ENCODE data around the gene ERMARD. TPM values are rescaled to one million over a fixed set of nuclear protein-coding genes. Genes with fewer than 3 reads are reported as not detected.
A peak's percentile ranks its signal among the peaks of the same experiment; 100 is the strongest.

The ERMARD gene
- total RNA-seq, 4 donors from 2014 or later, result 12.0 to 30.5 (median 25.2) TPM

- WGBS, 2 donors, result 77% methylated on average over 5 of the region's 5 CpGs
- intact Hi-C loops (cut with DNase I; ENCODE audit: low total_unique reads), result no loop called here
- TF ChIP-seq POLR2A (IDR thresholded peaks at IDR 0.05), result no peak
- no peak for TF ChIP-seq CTCF (IDR thresholded peaks at IDR 0.05)
- DNase-seq (ENCODE audit: low spot score in 2 of 2), result peak in 1 of 2 donors; percentile 50
- H3K4me3 ChIP-seq (ENCODE audit: low read depth, poor library complexity, severe bottlenecking), result no peak overlapping the region
Observed at GRCh38 chr6:169786349-169786748, 34.9 kb downstream of the ERMARD start.

- intact Hi-C loops (cut with DNase I; ENCODE audit: low total_unique reads), result no loop called here
- peak in 1 of 2 donors; percentile 63 for DNase-seq (ENCODE audit: low spot score in 2 of 2)
- WGBS, 2 donors, result 78 to 84% methylated on average over 7 of the region's 7 CpGs
- TF ChIP-seq CTCF (IDR thresholded peaks at IDR 0.05) (no peak), POLR2A (IDR thresholded peaks at IDR 0.05) (no peak)
- H3K4me3 ChIP-seq (ENCODE audit: low read depth, poor library complexity, severe bottlenecking), result no peak overlapping the region
Observed at GRCh38 chr6:169787797-169788196, 36.4 kb downstream of the ERMARD start.

- WGBS, 2 donors, result 62 to 66% methylated on average over 4 of the region's 4 CpGs
- DNase-seq (ENCODE audit: low spot score in 2 of 2), result no peak
- TF ChIP-seq CTCF (IDR thresholded peaks at IDR 0.05) (no peak), POLR2A (IDR thresholded peaks at IDR 0.05) (no peak)
- intact Hi-C loops (cut with DNase I; ENCODE audit: low total_unique reads), result no loop called here
- H3K4me3 ChIP-seq (ENCODE audit: low read depth, poor library complexity, severe bottlenecking), result no peak overlapping the region
Observed at GRCh38 chr6:169788809-169789145, 37.4 kb downstream of the ERMARD start.

- WGBS, 2 donors, result 65 to 66% methylated on average over 24 of the region's 24 CpGs
- peak in 1 of 2 donors; percentile 66 for DNase-seq (ENCODE audit: low spot score in 2 of 2)
- TF ChIP-seq POLR2A (IDR thresholded peaks at IDR 0.05) (no peak), CTCF (IDR thresholded peaks at IDR 0.05) (no peak)
- intact Hi-C loops (cut with DNase I; ENCODE audit: low total_unique reads), result no loop called here
- no peak overlapping the region for H3K4me3 ChIP-seq (ENCODE audit: low read depth, poor library complexity, severe bottlenecking)
Observed at GRCh38 chr6:169789146-169789943, 37.9 kb downstream of the ERMARD start.

GRCh38 chr6:169789944-169790927 lies 38.8 kb downstream of the ERMARD start:
- intact Hi-C loops (cut with DNase I; ENCODE audit: low total_unique reads), result no loop called here
- WGBS, 2 donors, result 0 to 1% methylated on average over 41 to 58 of the region's 61 CpGs
- TF ChIP-seq CTCF (IDR thresholded peaks at IDR 0.05), result peak in 1 of 3 donors; percentile 81
- no peak for TF ChIP-seq POLR2A (IDR thresholded peaks at IDR 0.05)
- peak overlapping the region; percentile 24 for H3K4me3 ChIP-seq (ENCODE audit: low read depth, poor library complexity, severe bottlenecking)
- peak; percentile 56 to 95 for DNase-seq (ENCODE audit: low spot score in 2 of 2)

Data from lower leg skin (tissue), 4 donors.